MM.1S (cell line): ENCODE measurements around the gene ROPN1L.

Experiments used
- DNase-seq: peaks from one replicate; pipeline ENCODE4 v3.0.0-alpha.2; 2015
- H2AFZ ChIP-seq: fragments of 300-600 bp; sonication (generic); 2 replicates; pipeline ENCODE4 v1.6.0; 2016; ENCODE audit warnings: antibody characterized with exemption, low read length
- H3F3A ChIP-seq: fragments of 300-600 bp; sonication (generic); 2 replicates; pipeline ENCODE4 v1.6.1; 2016; ENCODE audit warnings: mild to moderate bottlenecking, antibody characterized with exemption, low read length, moderate library complexity, mixed read lengths; ENCODE audit not compliant: insufficient read depth
- H3K27ac ChIP-seq: fragments of 300-600 bp; sonication (generic); 2 replicates; pipeline ENCODE4 v1.5.1; 2016; ENCODE audit warnings: mild to moderate bottlenecking, low read length
- H3K27me3 ChIP-seq: fragments of 300-600 bp; sonication (generic); replicated peaks from 2 replicates; pipeline ENCODE4 v1.6.0; 2016; ENCODE audit warnings: low read length; ENCODE audit not compliant: insufficient read depth
- H3K36me3 ChIP-seq: fragments of 300-600 bp; sonication (generic); replicated peaks from 2 replicates; pipeline ENCODE4 v1.6.1; 2016; ENCODE audit warnings: mild to moderate bottlenecking, low read length, mixed read lengths; ENCODE audit not compliant: insufficient read depth
- H3K4me1 ChIP-seq: fragments of 300-600 bp; sonication (generic); 2 replicates; pipeline ENCODE4 v1.6.1; 2016; ENCODE audit warnings: low read length, mixed read lengths
- H3K4me2 ChIP-seq: fragments of 300-600 bp; sonication (generic); 2 replicates; pipeline ENCODE4 v1.6.0; 2016; ENCODE audit warnings: low read depth, low read length
- H3K4me3 ChIP-seq: fragments of 300-600 bp; sonication (generic); 2 replicates; pipeline ENCODE4 v1.5.1; 2016; ENCODE audit warnings: low read length, mixed read lengths
- H3K79me2 ChIP-seq: fragments of 300-600 bp; sonication (generic); 2 replicates; pipeline ENCODE4 v1.6.1; 2016; ENCODE audit warnings: mixed run types, low read length, mixed read lengths
- H3K9ac ChIP-seq: fragments of 300-600 bp; sonication (generic); 2 replicates; pipeline ENCODE4 v1.6.1; 2016; ENCODE audit warnings: low read length, mixed read lengths
- H3K9me2 ChIP-seq: fragments of 300-600 bp; sonication (generic); replicated peaks from 2 replicates; pipeline ENCODE4 v1.6.1; 2016; ENCODE audit warnings: mild to moderate bottlenecking, low read length, mixed read lengths; ENCODE audit not compliant: insufficient read depth
- H3K9me3 ChIP-seq: fragments of 300-600 bp; sonication (generic); replicated peaks from 2 replicates; pipeline ENCODE4 v1.6.1; 2016; ENCODE audit warnings: mild to moderate bottlenecking, low read length, mixed read lengths; ENCODE audit not compliant: insufficient read depth
- H4K20me1 ChIP-seq: fragments of 300-600 bp; sonication (generic); 2 replicates; pipeline ENCODE4 v1.6.1; 2016; ENCODE audit warnings: mild to moderate bottlenecking, low read length, moderate library complexity, mixed read lengths; ENCODE audit not compliant: insufficient read depth
- CTCF ChIP-seq: fragments of 300-600 bp; sonication (generic); IDR thresholded peaks from 2 replicates; pipeline ENCODE4 v1.5.1; 2016; ENCODE audit warnings: antibody characterized with exemption, low read length, mixed read lengths
- EZH2 ChIP-seq: fragments of 300-600 bp; sonication (generic); optimal IDR thresholded peaks from 2 replicates; pipeline ENCODE3; 2017; ENCODE audit warnings: low read depth, mild to moderate bottlenecking, antibody characterized with exemption, low read length, mixed read lengths
- EZH2phosphoT487 ChIP-seq: fragments of 300-600 bp; sonication (generic); IDR thresholded peaks from 2 replicates; pipeline ENCODE4 v1.6.1; 2018; ENCODE audit warnings: antibody characterized with exemption, low read length

ROPN1L gene

GRCh38 chr5:10457682-10458574, 16.2 kb downstream of the ROPN1L start:
- Histone ChIP-seq H3K27ac (no peak overlapping the region), H4K20me1 (no peaks in the 10 kb centered on the region), H3K9me3 (no peaks in the 10 kb centered on the region), H3K9me2 (no peaks in the 10 kb centered on the region), H3K79me2 (no peaks in the 10 kb centered on the region), H2AFZ (no peak overlapping the region), H3K4me2 (no peak overlapping the region), H3K27me3 (no peaks in the 10 kb centered on the region), H3K36me3 (no peaks in the 10 kb centered on the region), H3K9ac (no peak overlapping the region), H3F3A (no peaks in the 10 kb centered on the region), H3K4me3 (no peak overlapping the region), H3K4me1 (no peaks in the 10 kb centered on the region)
- no peak for TF ChIP-seq EZH2
- no peak for TF ChIP-seq CTCF
- no peak for TF ChIP-seq EZH2phosphoT487
- DNase-seq = no peak

- no peaks in the 10 kb centered on the region for H3K36me3 ChIP-seq
- H3K9me3 ChIP-seq = no peaks in the 10 kb centered on the region
- no peaks in the 10 kb centered on the region for H3K79me2 ChIP-seq
- H2AFZ ChIP-seq = no peak overlapping the region
- no peak overlapping the region for H3K4me2 ChIP-seq
- no peaks in the 10 kb centered on the region for H3K9me2 ChIP-seq
- no peak overlapping the region for H3K4me3 ChIP-seq
- no peak overlapping the region for H3K27ac ChIP-seq
- H3K9ac ChIP-seq = no peak overlapping the region
- H3K27me3 ChIP-seq = no peaks in the 10 kb centered on the region
- H4K20me1 ChIP-seq = no peaks in the 10 kb centered on the region
- H3F3A ChIP-seq = no peaks in the 10 kb centered on the region
- no peak for DNase-seq
- H3K4me1 ChIP-seq = no peaks in the 10 kb centered on the region
- TF ChIP-seq CTCF (no peak), EZH2phosphoT487 (no peak), EZH2 (no peak)
These were observed 17.7 kb downstream of the ROPN1L start for GRCh38 chr5:10459080-10460055.

- H2AFZ ChIP-seq = no peak overlapping the region
- H3F3A ChIP-seq = no peaks in the 10 kb centered on the region
- H3K4me2 ChIP-seq = no peak overlapping the region
- H3K27ac ChIP-seq = no peak overlapping the region
- H3K27me3 ChIP-seq = no peaks in the 10 kb centered on the region
- no peak for DNase-seq
- H3K9me2 ChIP-seq = no peaks in the 10 kb centered on the region
- no peaks in the 10 kb centered on the region for H3K36me3 ChIP-seq
- H3K79me2 ChIP-seq = no peaks in the 10 kb centered on the region
- no peaks in the 10 kb centered on the region for H3K9me3 ChIP-seq
- H3K9ac ChIP-seq = no peak overlapping the region
- H4K20me1 ChIP-seq = no peaks in the 10 kb centered on the region
- TF ChIP-seq CTCF = no peak
- TF ChIP-seq EZH2 = no peak
- TF ChIP-seq EZH2phosphoT487 = no peak
- H3K4me1 ChIP-seq = no peaks in the 10 kb centered on the region
- H3K4me3 ChIP-seq = no peak overlapping the region
These were observed 18.7 kb downstream of the ROPN1L start for GRCh38 chr5:10460252-10460906.
